Gastrocnemius medialis (tissue), 4 donors: Measurements from ENCODE around the gene COA1. TPM values are rescaled to one million over a fixed set of nuclear protein-coding genes. Genes with fewer than 3 reads are reported as not detected.
"Not testable (repeated sequence)": the region's sequence is repeated elsewhere in the genome, so short reads cannot be mapped to it uniquely, and the experiment has no call there.

Source experiments
- ATAC-seq, 2 donors: fragments of 150-250 bp; one replicate each; pipeline ENCODE4 v1.9.1; 2016
- DNase-seq, 2 donors: peaks; one replicate each; pipeline ENCODE4 v3.0.0-alpha.2; 2019
- H3K27ac ChIP-seq, 4 donors: fragments of 200-600 bp; sonication (generic); 1 replicate in 1 of 4; 2 replicates in 3 of 4; pipeline ENCODE4 v1.5.1; 2016 to 2018; ENCODE audit warnings: mild to moderate bottlenecking in 2 of 4, moderate library complexity in 1 of 4
- H3K27me3 ChIP-seq, 3 donors: fragments of 200-600 bp; sonication (generic) in 2 of 3; 1 replicate in 1 of 3; 2 replicates in 2 of 3; pipeline versions ENCODE4 v1.5.1 to v1.6.0; 2016 to 2019; ENCODE audit warnings: mild to moderate bottlenecking in 1 of 3, moderate library complexity in 1 of 3
- H3K36me3 ChIP-seq, 2 donors: fragments of 200-600 bp; sonication (generic) in 1 of 2; one replicate each; pipeline ENCODE4 v1.5.1; 2017 to 2018
- H3K4me1 ChIP-seq, 2 donors: fragments of 200-600 bp; sonication (generic) in 1 of 2; one replicate each; pipeline ENCODE4 v1.5.1; 2016 to 2017; ENCODE audit warnings: mild to moderate bottlenecking in 2 of 2
- H3K4me3 ChIP-seq, 4 donors: fragments of 200-600 bp; sonication (generic) in 3 of 4; 1 replicate in 1 of 4; 2 replicates in 3 of 4; pipeline ENCODE4 v1.5.1; 2016 to 2019; ENCODE audit warnings: mild to moderate bottlenecking in 2 of 4
- H3K9me3 ChIP-seq, 3 donors: fragments of 200-600 bp; sonication (generic) in 2 of 3; 1 replicate in 1 of 3; 2 replicates in 2 of 3; pipeline ENCODE4 v1.5.1; 2016 to 2019
- CTCF ChIP-seq, 5 experiments: fragments of 450-650 bp in 3 of 5; fragments of 200-600 bp in 2 of 5; sonication (generic) in 2 of 5; IDR thresholded peaks in 4 of 5; conservative IDR thresholded peaks in 1 of 5; 1 replicate in 4 of 5; 2 replicates in 1 of 5; pipeline ENCODE4 v1.5.1; 2016 to 2019; ENCODE audit warnings: antibody characterized with exemption in 5 of 5, mild to moderate bottlenecking in 3 of 5, moderate library complexity in 3 of 5
- POLR2A ChIP-seq, 2 donors: fragments of 450-650 bp; IDR thresholded peaks; one replicate each; pipeline ENCODE4 v1.6.1; 2017; ENCODE audit warnings: antibody characterized with exemption in 2 of 2, mild to moderate bottlenecking in 2 of 2, moderate library complexity in 2 of 2
- in situ Hi-C, 4 donors: fragments of 200-750 bp; cut with MboI; loops; one replicate each; pipeline versions ENCODE4 v1.15.0 to v1.8.0; 2017; ENCODE audit warnings: low sequenced_read_pairs in 4 of 4
- intact Hi-C: fragments of 100-400 bp; cut with DNase I; formaldehyde crosslinking; loops from one replicate; pipeline ENCODE4 v1.15.1; 2023; ENCODE audit warnings: low total_unique reads
- total RNA-seq, 4 donors: library from RNA; depleted of rRNA; stranded (reverse); fragments of >200 nt; gene quantifications; one replicate each; pipeline versions ENCODE4 v1.1.0 to v1.2.3, GENCODE V29; 2016

The COA1 gene, protein sequence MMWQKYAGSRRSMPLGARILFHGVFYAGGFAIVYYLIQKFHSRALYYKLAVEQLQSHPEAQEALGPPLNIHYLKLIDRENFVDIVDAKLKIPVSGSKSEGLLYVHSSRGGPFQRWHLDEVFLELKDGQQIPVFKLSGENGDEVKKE
- total RNA-seq, result 10 to 100 TPM; 34.9 to 55.2 (median 49.3) TPM

DNA sequence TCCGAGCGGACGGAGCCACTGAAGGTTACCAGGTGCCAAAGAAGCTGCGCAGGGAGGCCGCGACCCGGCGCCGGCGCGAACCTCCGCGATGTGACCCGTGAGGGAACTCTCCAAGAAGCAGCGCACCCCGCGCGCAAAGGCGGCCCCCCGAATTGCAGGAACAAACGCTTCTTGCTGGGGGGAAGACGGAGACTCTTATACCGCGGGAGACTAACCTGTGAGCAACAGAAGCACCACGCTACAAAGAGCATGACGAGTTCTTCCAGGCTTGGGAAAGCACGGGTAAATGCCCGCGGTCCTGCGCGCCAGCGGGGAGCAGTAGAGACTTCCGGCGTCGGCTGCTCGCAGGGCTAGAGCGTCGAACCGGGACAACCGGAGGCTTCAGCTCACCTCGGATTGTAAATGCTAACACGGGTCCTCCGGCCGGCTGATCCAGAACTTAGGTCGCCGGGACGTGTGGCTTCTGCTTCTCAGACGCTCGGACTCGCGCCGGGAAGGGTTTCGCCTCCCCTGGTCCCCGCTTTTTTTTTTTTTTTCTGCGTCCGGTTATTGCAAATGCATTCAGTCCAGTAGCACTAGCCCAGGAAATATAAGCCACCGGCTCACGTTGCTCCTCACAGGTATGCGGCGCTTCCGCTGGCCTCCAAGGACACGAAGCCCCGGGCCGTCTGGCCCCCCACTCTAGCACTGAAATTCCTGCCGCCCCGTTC lies at the start of gene COA1:
Gene COA1 (minus strand): TSS at position 310 of the 710 bp plus-strand sequence. CDS start 80,909 bp downstream, outside the sequence.
- intact Hi-C loops, result loop anchor here (2.0 to 10.0 kb wide), 3 partner anchors 53 to 795 kb away; partner anchors contain the start of genes MRPL32, PSMA2 and STK17A
- DNase-seq (peak; percentile 79 to 90), ATAC-seq (peak; percentile 96 to 97)
- H3K4me1 ChIP-seq, result peaks cover 35 to 36% of the 10 kb centered on the region in 2 donors
- H3K9me3 ChIP-seq, result no peaks in the 10 kb centered on the region
- H3K27ac ChIP-seq, result peak within 1 kb of the TSS; percentile 80 to 94 (median 93)
- H3K36me3 ChIP-seq, result no peaks in the 10 kb centered on the region
- H3K4me3 ChIP-seq, result peak within 1 kb of the TSS; percentile 62 to 84 (median 73)
- TF ChIP-seq CTCF (IDR thresholded peaks at IDR 0.05 in 4 of 5, conservative IDR thresholded peaks at IDR 0.05 in 1 of 5), result no peak
- peak; percentile 54 to 65 for TF ChIP-seq POLR2A (IDR thresholded peaks at IDR 0.05)
- in situ Hi-C loops, result no loop called here
- no peaks in the 10 kb centered on the region for H3K27me3 ChIP-seq

- H3K9me3 ChIP-seq, H3K36me3 ChIP-seq, H3K27me3 ChIP-seq, in situ Hi-C loops, DNase-seq, intact Hi-C loops, H3K27ac ChIP-seq, H3K4me3 ChIP-seq, ATAC-seq: not testable (repeated sequence)
- peaks cover 18 to 21% of the 10 kb centered on the region in 2 donors for H3K4me1 ChIP-seq
Observed at GRCh38 chr7:43778293-43779044, 49.1 kb upstream of the COA1 start.

DNA sequence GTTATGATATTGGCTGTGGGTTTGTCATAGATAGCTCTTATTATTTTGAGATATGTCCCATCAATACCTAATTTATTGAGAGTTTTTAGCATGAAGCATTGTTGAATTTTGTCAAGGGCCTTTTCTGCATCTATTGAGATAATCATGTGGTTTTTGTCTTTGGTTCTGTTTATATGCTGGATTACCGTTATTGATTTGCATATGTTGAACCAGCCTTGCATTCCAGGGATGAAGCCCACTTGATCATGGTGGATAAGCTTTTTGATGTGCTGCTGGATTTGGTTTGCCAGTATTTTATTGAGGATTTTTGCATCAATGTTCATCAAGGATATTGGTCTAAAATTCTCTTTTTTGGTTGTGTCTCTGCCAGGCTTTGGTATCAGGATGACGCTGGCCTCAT lies 45.9 kb upstream of the COA1 start:
- H3K36me3 ChIP-seq, H3K4me3 ChIP-seq, H3K9me3 ChIP-seq, ATAC-seq, DNase-seq, H3K4me1 ChIP-seq, H3K27me3 ChIP-seq, in situ Hi-C loops, intact Hi-C loops, H3K27ac ChIP-seq: not testable (repeated sequence)

DNA sequence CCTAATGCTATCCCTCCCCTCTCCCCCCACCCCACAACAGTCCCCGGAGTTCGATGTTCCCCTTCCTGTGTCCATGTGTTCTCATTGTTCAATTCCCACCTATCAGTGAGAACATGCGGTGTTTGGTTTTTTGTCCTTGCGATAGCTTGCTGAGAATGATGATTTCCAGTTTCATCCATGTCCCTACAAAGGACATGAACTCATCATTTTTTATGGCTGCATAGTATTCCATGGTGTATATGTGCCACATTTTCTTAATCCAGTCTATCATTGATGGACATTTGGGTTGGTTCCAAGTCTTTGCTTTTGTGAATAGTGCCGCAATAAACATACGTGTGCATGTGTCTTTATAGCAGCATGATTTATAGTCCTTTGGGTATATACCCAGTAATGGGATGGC lies 43.9 kb upstream of the COA1 start:
- in situ Hi-C loops, H3K4me3 ChIP-seq, ATAC-seq, H3K4me1 ChIP-seq, H3K9me3 ChIP-seq, intact Hi-C loops, H3K36me3 ChIP-seq, H3K27ac ChIP-seq, DNase-seq, H3K27me3 ChIP-seq: not testable (repeated sequence)

DNA sequence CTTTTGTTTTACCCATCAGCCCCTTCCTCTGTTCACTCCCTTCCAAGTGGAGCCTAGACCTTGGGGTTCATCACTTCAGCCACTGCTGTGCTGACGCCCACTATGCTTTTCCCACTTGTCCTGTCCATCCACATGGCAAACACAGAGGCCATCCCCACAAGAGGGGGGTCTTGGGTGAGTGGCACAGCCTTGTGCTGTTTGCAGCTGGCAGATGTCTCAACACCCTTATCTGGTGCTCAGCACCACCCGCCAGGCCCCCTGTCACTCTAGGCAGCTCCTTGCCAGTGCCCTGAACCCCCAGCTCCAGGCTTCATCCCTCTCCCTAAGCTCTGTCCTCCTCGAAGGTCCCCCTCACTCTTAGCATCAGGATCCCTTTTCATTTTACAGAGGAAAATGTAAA lies 42.2 kb upstream of the COA1 start:
- H3K27ac ChIP-seq, result no peak overlapping the region
- peaks cover 0 to 6% of the 10 kb centered on the region in 2 donors for H3K36me3 ChIP-seq
- intact Hi-C loops, result no loop called here
- no peaks in the 10 kb centered on the region for H3K9me3 ChIP-seq
- H3K4me3 ChIP-seq, result no peak overlapping the region
- DNase-seq (no peak), ATAC-seq (no peak)
- H3K4me1 ChIP-seq, result no peaks in the 10 kb centered on the region
- TF ChIP-seq POLR2A (IDR thresholded peaks at IDR 0.05) (no peak), CTCF (IDR thresholded peaks at IDR 0.05 in 4 of 5, conservative IDR thresholded peaks at IDR 0.05 in 1 of 5) (no peak)
- in situ Hi-C loops, result no loop called here
- H3K27me3 ChIP-seq, result no peaks in the 10 kb centered on the region

DNA sequence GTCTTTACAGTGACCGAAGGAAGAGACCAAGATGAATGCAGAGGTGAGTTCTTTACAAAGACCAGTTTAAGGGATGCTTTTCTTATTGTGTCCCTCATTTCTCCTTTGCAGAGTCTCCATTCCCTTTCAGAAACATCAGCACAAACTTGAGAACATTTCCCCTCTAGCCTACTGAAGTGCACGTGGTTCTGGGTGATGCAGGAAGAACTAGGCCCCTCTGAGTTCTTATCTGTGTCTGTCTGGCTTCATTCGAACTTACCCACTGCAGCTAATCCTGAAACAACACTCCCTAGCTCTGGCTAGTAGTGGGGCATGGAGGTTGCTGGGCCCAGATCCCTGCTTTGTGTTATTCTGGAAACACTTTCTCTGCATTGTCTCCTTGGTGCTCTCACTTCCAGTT lies 41.8 kb upstream of the COA1 start:
- no peaks in the 10 kb centered on the region for H3K27me3 ChIP-seq
- H3K4me3 ChIP-seq, result no peak overlapping the region
- intact Hi-C loops (no loop called here), in situ Hi-C loops (no loop called here)
- no peaks in the 10 kb centered on the region for H3K9me3 ChIP-seq
- H3K36me3 ChIP-seq, result peaks cover 0 to 6% of the 10 kb centered on the region in 2 donors
- no peak for ATAC-seq
- TF ChIP-seq CTCF (IDR thresholded peaks at IDR 0.05 in 4 of 5, conservative IDR thresholded peaks at IDR 0.05 in 1 of 5) (no peak), POLR2A (IDR thresholded peaks at IDR 0.05) (no peak)
- no peak overlapping the region for H3K27ac ChIP-seq
- no peak for DNase-seq
- H3K4me1 ChIP-seq, result no peaks in the 10 kb centered on the region
